ENCODE data around the gene PTPRH.
"Not testable (repeated sequence)": the region's sequence is repeated elsewhere in the genome, so short reads cannot be mapped to it uniquely, and the experiment has no call there.

PTPRH gene

GRCh38 chr19:55173714-55174409 lies 35.4 kb downstream of the PTPRH start:
- Histone ChIP-seq H3K36me3 (ENCODE audit: control insufficient read depth in 1 of 2, insufficient read depth in 2 of 2, low read length in 2 of 2) (no peaks in the 10 kb centered on the region), H3K4me1 (ENCODE audit: control insufficient read depth in 1 of 2, insufficient read depth in 2 of 2, low read length in 2 of 2) (peaks cover 0 to 18% of the 10 kb centered on the region in 2 donors), H3K4me3 (ENCODE audit: low read depth in 1 of 2, low read length in 2 of 2) (peak overlapping the region; percentile 16 to 52), H3K27ac (ENCODE audit: low read length) (no peak overlapping the region), H3K9me3 (ENCODE audit: control insufficient read depth in 1 of 2, low read length in 2 of 2) (no peaks in the 10 kb centered on the region), H3K27me3 (ENCODE audit: low read depth, low read length) (peaks cover 69% of the 10 kb centered on the region)

GRCh38 chr19:55173186-55173713 lies 36.1 kb downstream of the PTPRH start:
- H3K4me1 ChIP-seq (ENCODE audit: control insufficient read depth in 1 of 2, insufficient read depth in 2 of 2, low read length in 2 of 2), result peaks cover 0 to 18% of the 10 kb centered on the region in 2 donors
- H3K27me3 ChIP-seq (ENCODE audit: low read depth, low read length), result peaks cover 65% of the 10 kb centered on the region
- H3K4me3 ChIP-seq (ENCODE audit: low read depth in 1 of 2, low read length in 2 of 2), result peak overlapping the region; percentile 16 to 52
- H3K36me3 ChIP-seq (ENCODE audit: control insufficient read depth in 1 of 2, insufficient read depth in 2 of 2, low read length in 2 of 2), result no peaks in the 10 kb centered on the region
- no peaks in the 10 kb centered on the region for H3K9me3 ChIP-seq (ENCODE audit: control insufficient read depth in 1 of 2, low read length in 2 of 2)
- no peak overlapping the region for H3K27ac ChIP-seq (ENCODE audit: low read length)

- H3K36me3 ChIP-seq (ENCODE audit: control insufficient read depth in 1 of 2, insufficient read depth in 2 of 2, low read length in 2 of 2), result no peaks in the 10 kb centered on the region
- H3K4me3 ChIP-seq (ENCODE audit: low read depth in 1 of 2, low read length in 2 of 2), result no peak overlapping the region
- peaks cover 61% of the 10 kb centered on the region for H3K27me3 ChIP-seq (ENCODE audit: low read depth, low read length)
- H3K27ac ChIP-seq (ENCODE audit: low read length), result no peak overlapping the region
- peaks cover 0 to 18% of the 10 kb centered on the region in 2 donors for H3K4me1 ChIP-seq (ENCODE audit: control insufficient read depth in 1 of 2, insufficient read depth in 2 of 2, low read length in 2 of 2)
- no peaks in the 10 kb centered on the region for H3K9me3 ChIP-seq (ENCODE audit: control insufficient read depth in 1 of 2, low read length in 2 of 2)
Observed at GRCh38 chr19:55172741-55173140, 36.6 kb downstream of the PTPRH start.

- H3K9me3 ChIP-seq (ENCODE audit: control insufficient read depth in 1 of 2, low read length in 2 of 2); H3K27ac ChIP-seq (ENCODE audit: low read length); H3K4me3 ChIP-seq (ENCODE audit: low read depth in 1 of 2, low read length in 2 of 2); H3K36me3 ChIP-seq (ENCODE audit: control insufficient read depth in 1 of 2, insufficient read depth in 2 of 2, low read length in 2 of 2): not testable (repeated sequence)
- Histone ChIP-seq H3K4me1 (ENCODE audit: control insufficient read depth in 1 of 2, insufficient read depth in 2 of 2, low read length in 2 of 2) (peaks cover 0 to 18% of the 10 kb centered on the region in 2 donors), H3K27me3 (ENCODE audit: low read depth, low read length) (peaks cover 59% of the 10 kb centered on the region)
Observed at GRCh38 chr19:55172318-55172717, 37.0 kb downstream of the PTPRH start.

- no peak overlapping the region for H3K4me3 ChIP-seq (ENCODE audit: low read depth in 1 of 2, low read length in 2 of 2)
- H3K27ac ChIP-seq (ENCODE audit: low read length), result no peak overlapping the region
- peaks cover 5 to 19% of the 10 kb centered on the region in 2 donors for H3K4me1 ChIP-seq (ENCODE audit: control insufficient read depth in 1 of 2, insufficient read depth in 2 of 2, low read length in 2 of 2)
- peaks cover 50% of the 10 kb centered on the region for H3K27me3 ChIP-seq (ENCODE audit: low read depth, low read length)
- no peaks in the 10 kb centered on the region for H3K9me3 ChIP-seq (ENCODE audit: control insufficient read depth in 1 of 2, low read length in 2 of 2)
- H3K36me3 ChIP-seq (ENCODE audit: control insufficient read depth in 1 of 2, insufficient read depth in 2 of 2, low read length in 2 of 2), result no peaks in the 10 kb centered on the region
Observed at GRCh38 chr19:55171440-55171839, 37.9 kb downstream of the PTPRH start.

- no peak overlapping the region for H3K4me3 ChIP-seq (ENCODE audit: low read depth in 1 of 2, low read length in 2 of 2)
- H3K36me3 ChIP-seq (ENCODE audit: control insufficient read depth in 1 of 2, insufficient read depth in 2 of 2, low read length in 2 of 2), result no peaks in the 10 kb centered on the region
- peaks cover 5 to 21% of the 10 kb centered on the region in 2 donors for H3K4me1 ChIP-seq (ENCODE audit: control insufficient read depth in 1 of 2, insufficient read depth in 2 of 2, low read length in 2 of 2)
- H3K9me3 ChIP-seq (ENCODE audit: control insufficient read depth in 1 of 2, low read length in 2 of 2), result no peaks in the 10 kb centered on the region
- no peak overlapping the region for H3K27ac ChIP-seq (ENCODE audit: low read length)
- peaks cover 31% of the 10 kb centered on the region for H3K27me3 ChIP-seq (ENCODE audit: low read depth, low read length)
Observed at GRCh38 chr19:55169136-55169535, 40.2 kb downstream of the PTPRH start.

- no peaks in the 10 kb centered on the region for H3K36me3 ChIP-seq (ENCODE audit: control insufficient read depth in 1 of 2, insufficient read depth in 2 of 2, low read length in 2 of 2)
- peaks cover 5 to 6% of the 10 kb centered on the region in 2 donors for H3K4me1 ChIP-seq (ENCODE audit: control insufficient read depth in 1 of 2, insufficient read depth in 2 of 2, low read length in 2 of 2)
- H3K9me3 ChIP-seq (ENCODE audit: control insufficient read depth in 1 of 2, low read length in 2 of 2), result no peaks in the 10 kb centered on the region
- H3K27me3 ChIP-seq (ENCODE audit: low read depth, low read length), result peaks cover 14% of the 10 kb centered on the region
- H3K4me3 ChIP-seq (ENCODE audit: low read depth in 1 of 2, low read length in 2 of 2), result peak within 1 kb of the TSS; percentile 40 to 53
- H3K27ac ChIP-seq (ENCODE audit: low read length), result no peak within 1 kb of the TSS
Observed at GRCh38 chr19:55166530-55167268, 42.6 kb downstream of the PTPRH start, which contains the start of gene DNAAF3. Gene DNAAF3 (minus strand): TSS chr19:55166613. CDS start chr19:55166413, 200 bp downstream.

- no peak overlapping the region for H3K27ac ChIP-seq (ENCODE audit: low read length)
- peak overlapping the region; percentile 40 to 53 for H3K4me3 ChIP-seq (ENCODE audit: low read depth in 1 of 2, low read length in 2 of 2)
Observed at GRCh38 chr19:55165952-55166529, 43.3 kb downstream of the PTPRH start.

GRCh38 chr19:55161571-55162322 lies 47.6 kb downstream of the PTPRH start:
- H3K27me3 ChIP-seq (ENCODE audit: low read depth, low read length), result peaks cover 4% of the 10 kb centered on the region
- no peak overlapping the region for H3K4me3 ChIP-seq (ENCODE audit: low read depth in 1 of 2, low read length in 2 of 2)
- no peaks in the 10 kb centered on the region for H3K36me3 ChIP-seq (ENCODE audit: control insufficient read depth in 1 of 2, insufficient read depth in 2 of 2, low read length in 2 of 2)
- peaks cover 2 to 6% of the 10 kb centered on the region in 2 donors for H3K4me1 ChIP-seq (ENCODE audit: control insufficient read depth in 1 of 2, insufficient read depth in 2 of 2, low read length in 2 of 2)
- H3K9me3 ChIP-seq (ENCODE audit: control insufficient read depth in 1 of 2, low read length in 2 of 2), result no peaks in the 10 kb centered on the region
- H3K27ac ChIP-seq (ENCODE audit: low read length), result no peak overlapping the region

More at GRCh38 chr19:55165952-55166529, 43.3 kb downstream of the PTPRH start:
- peaks cover 8% of the 10 kb centered on the region for H3K27me3 ChIP-seq (ENCODE audit: low read depth, low read length)
- no peaks in the 10 kb centered on the region for H3K9me3 ChIP-seq (ENCODE audit: control insufficient read depth in 1 of 2, low read length in 2 of 2)
- peaks cover 5 to 6% of the 10 kb centered on the region in 2 donors for H3K4me1 ChIP-seq (ENCODE audit: control insufficient read depth in 1 of 2, insufficient read depth in 2 of 2, low read length in 2 of 2)
- H3K36me3 ChIP-seq (ENCODE audit: control insufficient read depth in 1 of 2, insufficient read depth in 2 of 2, low read length in 2 of 2), result no peaks in the 10 kb centered on the region

- no peaks in the 10 kb centered on the region for H3K9me3 ChIP-seq (ENCODE audit: control insufficient read depth in 1 of 2, low read length in 2 of 2)
- no peaks in the 10 kb centered on the region for H3K36me3 ChIP-seq (ENCODE audit: control insufficient read depth in 1 of 2, insufficient read depth in 2 of 2, low read length in 2 of 2)
- peaks cover 12% of the 10 kb centered on the region for H3K27me3 ChIP-seq (ENCODE audit: low read depth, low read length)
- no peak overlapping the region for H3K27ac ChIP-seq (ENCODE audit: low read length)
- H3K4me3 ChIP-seq (ENCODE audit: low read depth in 1 of 2, low read length in 2 of 2), result no peak overlapping the region
- peaks cover 0 to 5% of the 10 kb centered on the region in 2 donors for H3K4me1 ChIP-seq (ENCODE audit: control insufficient read depth in 1 of 2, insufficient read depth in 2 of 2, low read length in 2 of 2)
Observed at GRCh38 chr19:55160986-55161365, 48.3 kb downstream of the PTPRH start.

Data from muscle layer of duodenum (tissue), 2 donors.